GM12892 (cell line): ENCODE results near the gene GYS2.

Experiments used
- POLR2A ChIP-seq: IDR thresholded peaks from 2 replicates; pipeline ENCODE4 v1.6.1; 2011; ENCODE audit warnings: low read depth, low read length, control low read depth
- TAF1 ChIP-seq: IDR thresholded peaks from 2 replicates; pipeline ENCODE4 v1.6.1; 2011; ENCODE audit warnings: low read depth, mild to moderate bottlenecking, control low read depth, low read length, borderline replicate concordance

GRCh38 chr12:21573733-21574358 lies 30.8 kb downstream of the GYS2 start:
- no peak for TF ChIP-seq POLR2A
- no peak for TF ChIP-seq TAF1
